ENCODE data around the gene INHA. TPM values are rescaled to one million over a fixed set of nuclear protein-coding genes. Genes with fewer than 3 reads are reported as not detected.

The INHA gene
- total and polyA plus RNA-seq, 12 donors: 18.9 to 704 (median 43.1) TPM

DNA sequence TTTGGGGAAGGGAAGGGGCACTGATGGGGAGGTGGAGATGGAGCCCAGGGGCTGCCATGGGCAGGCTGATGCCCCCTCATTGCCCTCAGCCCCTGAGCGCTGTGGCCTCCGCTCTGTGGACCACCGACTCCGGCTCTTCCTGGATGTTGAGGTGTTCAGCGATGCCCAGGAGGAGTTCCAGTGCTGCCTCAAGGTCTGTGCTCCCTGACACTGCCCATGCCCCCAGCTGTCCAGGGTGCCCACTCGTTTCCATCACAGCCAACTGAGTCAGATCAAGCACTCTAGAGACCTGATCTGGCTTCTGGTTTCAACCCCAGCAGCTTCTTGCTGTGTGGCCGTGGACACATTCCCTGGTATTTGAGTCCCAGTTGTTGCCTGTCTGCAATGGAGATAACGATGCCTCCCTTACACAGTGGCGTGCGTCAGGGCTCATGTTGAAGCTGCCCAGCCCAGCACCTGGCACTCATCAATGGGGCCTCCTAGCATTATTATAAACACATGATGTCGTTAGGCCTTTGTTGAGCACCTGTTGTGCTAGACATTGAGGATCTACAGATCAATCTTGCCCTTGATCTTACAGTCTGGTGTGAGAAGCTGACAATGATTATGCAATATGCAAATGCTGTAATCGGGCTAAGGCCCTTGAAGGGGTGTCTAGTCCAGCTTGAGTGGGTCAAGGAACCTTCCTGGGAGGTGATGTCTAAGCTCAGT is 39.9 kb downstream of the INHA start:
- H3K4me1 ChIP-seq (replicated peaks in 1 of 2): no peaks in the 10 kb centered on the region
- no peak for DNase-seq
- H3K4me3 ChIP-seq: no peak overlapping the region
- no peak overlapping the region for H3K27ac ChIP-seq
- 74 to 82% (median 78%) methylated on average over 9 to 12 of the region's 12 CpGs for WGBS, 4 donors
- H3K9me3 ChIP-seq (replicated peaks in 1 of 3): no peaks in the 10 kb centered on the region
- TF ChIP-seq, protein P1, sequence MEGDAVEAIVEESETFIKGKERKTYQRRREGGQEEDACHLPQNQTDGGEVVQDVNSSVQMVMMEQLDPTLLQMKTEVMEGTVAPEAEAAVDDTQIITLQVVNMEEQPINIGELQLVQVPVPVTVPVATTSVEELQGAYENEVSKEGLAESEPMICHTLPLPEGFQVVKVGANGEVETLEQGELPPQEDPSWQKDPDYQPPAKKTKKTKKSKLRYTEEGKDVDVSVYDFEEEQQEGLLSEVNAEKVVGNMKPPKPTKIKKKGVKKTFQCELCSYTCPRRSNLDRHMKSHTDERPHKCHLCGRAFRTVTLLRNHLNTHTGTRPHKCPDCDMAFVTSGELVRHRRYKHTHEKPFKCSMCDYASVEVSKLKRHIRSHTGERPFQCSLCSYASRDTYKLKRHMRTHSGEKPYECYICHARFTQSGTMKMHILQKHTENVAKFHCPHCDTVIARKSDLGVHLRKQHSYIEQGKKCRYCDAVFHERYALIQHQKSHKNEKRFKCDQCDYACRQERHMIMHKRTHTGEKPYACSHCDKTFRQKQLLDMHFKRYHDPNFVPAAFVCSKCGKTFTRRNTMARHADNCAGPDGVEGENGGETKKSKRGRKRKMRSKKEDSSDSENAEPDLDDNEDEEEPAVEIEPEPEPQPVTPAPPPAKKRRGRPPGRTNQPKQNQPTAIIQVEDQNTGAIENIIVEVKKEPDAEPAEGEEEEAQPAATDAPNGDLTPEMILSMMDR (IDR thresholded peaks at IDR 0.05): no peak
- TF ChIP-seq POLR2A (IDR thresholded peaks at IDR 0.05): no peak
- intact Hi-C loops (cut with DNase I): no loop called here
- peaks cover 0 to 53% of the 10 kb centered on the region in 2 donors for H3K36me3 ChIP-seq (replicated peaks in 1 of 2)
- H3K27me3 ChIP-seq: no peaks in the 10 kb centered on the region

DNA sequence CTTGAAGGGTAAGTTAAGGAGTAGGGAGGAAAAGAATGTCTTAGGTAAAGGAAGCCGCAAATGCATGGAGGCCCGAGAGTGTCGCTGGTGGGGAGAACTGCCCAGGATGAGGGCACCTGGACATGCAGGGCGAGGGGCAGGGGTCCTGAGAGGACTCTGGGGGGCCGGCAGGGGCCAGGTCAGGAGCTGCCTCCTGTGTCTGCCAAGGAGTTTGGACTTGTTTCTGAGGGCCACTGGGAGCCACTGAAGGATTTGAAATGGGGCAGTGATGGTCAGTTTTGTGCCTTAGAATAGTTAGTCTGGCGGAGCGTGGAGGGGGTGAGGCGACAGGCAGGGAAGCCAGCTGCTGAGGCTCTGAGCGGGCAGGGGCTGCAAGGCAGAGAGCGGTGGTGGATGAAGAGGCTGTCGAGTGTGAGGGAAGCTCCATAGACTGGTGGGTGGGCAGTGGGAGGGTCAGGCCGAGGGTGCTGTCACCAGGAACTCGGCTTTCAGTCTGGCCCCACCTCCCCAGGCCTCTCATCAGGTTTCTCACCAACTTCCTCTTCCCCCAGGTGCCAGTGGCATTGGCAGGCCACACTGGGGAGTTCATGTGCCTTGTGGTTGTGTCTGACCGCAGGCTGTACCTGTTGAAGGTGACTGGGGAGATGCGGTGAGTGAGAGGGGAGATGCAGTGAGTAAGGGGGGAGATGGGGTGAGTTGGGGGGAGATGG is 40.6 kb downstream of the INHA start:
- 86 to 95% (median 93%) methylated on average over 12 to 15 of the region's 15 CpGs for WGBS, 4 donors
- no peaks in the 10 kb centered on the region for H3K4me1 ChIP-seq (replicated peaks in 1 of 2)
- TF ChIP-seq, protein P1 (IDR thresholded peaks at IDR 0.05): no peak
- no peak for TF ChIP-seq POLR2A (IDR thresholded peaks at IDR 0.05)
- DNase-seq: no peak
- no peaks in the 10 kb centered on the region for H3K9me3 ChIP-seq (replicated peaks in 1 of 3)
- no peak overlapping the region for H3K4me3 ChIP-seq
- intact Hi-C loops (cut with DNase I): no loop called here
- no peaks in the 10 kb centered on the region for H3K27me3 ChIP-seq
- peaks cover 0 to 46% of the 10 kb centered on the region in 2 donors for H3K36me3 ChIP-seq (replicated peaks in 1 of 2)
- H3K27ac ChIP-seq: no peak overlapping the region

DNA sequence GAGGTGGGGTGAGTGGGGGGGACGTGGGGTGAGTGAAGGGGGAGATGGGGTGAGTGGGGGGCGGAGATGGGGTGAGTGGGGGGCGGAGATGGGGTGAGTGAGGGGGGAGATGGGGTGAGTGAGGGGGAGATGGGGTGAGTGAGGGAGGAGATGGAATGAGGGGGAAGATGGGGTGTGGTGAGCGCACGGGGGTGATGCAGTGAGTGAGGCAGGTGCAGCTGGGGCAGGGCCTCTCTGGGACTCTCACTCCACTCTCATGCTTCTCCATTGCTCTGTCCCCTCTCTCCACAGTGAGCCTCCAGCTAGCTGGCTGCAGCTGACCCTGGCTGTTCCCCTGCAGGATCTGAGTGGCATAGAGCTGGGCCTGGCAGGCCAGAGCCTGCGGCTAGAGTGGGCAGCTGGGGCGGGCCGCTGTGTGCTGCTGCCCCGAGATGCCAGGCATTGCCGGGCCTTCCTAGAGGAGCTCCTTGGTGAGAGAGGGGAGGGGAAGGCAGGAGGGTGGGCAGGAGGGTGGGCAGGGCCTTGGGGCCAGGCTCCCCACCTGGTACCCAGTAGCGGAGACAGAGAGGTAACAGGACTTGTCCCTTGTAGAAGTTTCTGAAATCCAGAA is 41.5 kb downstream of the INHA start:
- TF ChIP-seq, protein P1 (IDR thresholded peaks at IDR 0.05): no peak
- TF ChIP-seq POLR2A (IDR thresholded peaks at IDR 0.05): no peak
- 90 to 97% (median 95%) methylated on average over 6 to 11 of the region's 11 CpGs for WGBS, 4 donors
- Histone ChIP-seq H3K27ac (no peak overlapping the region), H3K4me1 (replicated peaks in 1 of 2) (no peaks in the 10 kb centered on the region), H3K9me3 (replicated peaks in 1 of 3) (no peaks in the 10 kb centered on the region), H3K36me3 (replicated peaks in 1 of 2) (peaks cover 0 to 37% of the 10 kb centered on the region in 2 donors), H3K4me3 (no peak overlapping the region), H3K27me3 (no peaks in the 10 kb centered on the region)
- intact Hi-C loops (cut with DNase I): no loop called here
- DNase-seq: no peak

DNA sequence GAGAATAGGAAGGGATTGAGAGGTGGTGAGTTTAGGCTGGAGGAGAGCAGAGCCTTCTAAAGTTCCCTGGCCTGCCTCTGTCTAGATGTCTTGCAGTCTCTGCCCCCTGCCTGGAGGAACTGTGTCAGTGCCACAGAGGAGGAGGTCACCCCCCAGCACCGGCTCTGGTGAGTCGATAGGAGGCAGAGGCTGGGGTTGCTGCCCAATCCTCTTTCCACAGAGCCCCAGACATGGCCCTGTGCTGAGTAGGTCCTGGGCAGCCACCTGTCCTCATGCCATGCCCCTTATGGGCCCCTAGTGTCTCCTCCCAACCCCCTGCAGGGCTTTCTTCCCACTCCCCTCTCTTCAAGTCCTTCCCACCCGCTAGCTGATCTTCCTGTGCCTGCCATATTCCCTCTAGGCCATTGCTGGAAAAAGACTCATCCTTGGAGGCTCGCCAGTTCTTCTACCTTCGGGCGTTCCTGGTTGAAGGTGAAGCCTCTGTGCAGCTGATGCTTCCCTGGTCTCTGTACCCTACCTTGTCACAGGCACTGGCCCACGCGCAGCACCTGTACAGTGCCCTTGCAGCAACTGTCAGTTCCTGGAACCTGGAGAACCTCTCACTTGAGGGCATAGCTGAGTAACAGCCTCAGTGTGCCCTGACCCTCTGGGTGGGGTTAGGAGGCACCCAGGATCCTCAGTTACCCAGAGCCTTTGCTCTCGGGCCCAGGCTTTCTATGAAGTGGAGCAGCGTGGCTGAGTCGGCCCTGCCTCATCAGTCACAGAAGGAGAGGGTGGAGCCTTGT is 42.2 kb downstream of the INHA start:
- intact Hi-C loops (cut with DNase I): no loop called here
- DNase-seq: no peak
- TF ChIP-seq, protein P1 (IDR thresholded peaks at IDR 0.05): no peak
- no peak for TF ChIP-seq POLR2A (IDR thresholded peaks at IDR 0.05)
- no peaks in the 10 kb centered on the region for H3K9me3 ChIP-seq (replicated peaks in 1 of 3)
- H3K4me3 ChIP-seq: no peak overlapping the region
- H3K27me3 ChIP-seq: no peaks in the 10 kb centered on the region
- no peaks in the 10 kb centered on the region for H3K4me1 ChIP-seq (replicated peaks in 1 of 2)
- no peak overlapping the region for H3K27ac ChIP-seq
- 89 to 92% (median 91%) methylated on average over 8 to 11 of the region's 11 CpGs for WGBS, 4 donors
- H3K36me3 ChIP-seq (replicated peaks in 1 of 2): peaks cover 0 to 30% of the 10 kb centered on the region in 2 donors

Measured in adrenal gland (tissue), 12 donors.